Right atrium auricular region (tissue), 2 donors: ENCODE measurements around the gene SPEM3. TPM values are rescaled to one million over a fixed set of nuclear protein-coding genes. Genes with fewer than 3 reads are reported as not detected.

ENCODE experiments used
- DNase-seq: peaks from one replicate; pipeline ENCODE4 v3.0.0-alpha.2; 2019; ENCODE audit warnings: low spot score
- H3K27ac ChIP-seq, 2 donors: fragments of 200-600 bp; sonication (generic); 1 replicate in 1 of 2; 2 replicates in 1 of 2; pipeline ENCODE4 v1.5.1; 2016 to 2019
- H3K27me3 ChIP-seq, 2 donors: fragments of 200-600 bp; sonication (generic); one replicate each; pipeline versions ENCODE4 v1.5.1 to v1.6.0; 2017 to 2019
- H3K36me3 ChIP-seq: fragments of 200-600 bp; sonication (generic); one replicate; pipeline ENCODE4 v1.5.1; 2016
- H3K4me1 ChIP-seq, 2 donors: fragments of 200-600 bp; sonication (generic); one replicate each; pipeline versions ENCODE4 v1.5.1 to v1.6.0; 2017 to 2019
- H3K4me3 ChIP-seq, 2 donors: fragments of 200-600 bp; sonication (generic); 1 replicate in 1 of 2; 2 replicates in 1 of 2; pipeline ENCODE4 v1.5.1; 2017 to 2019; ENCODE audit warnings: mild to moderate bottlenecking in 1 of 2, moderate library complexity in 1 of 2
- H3K9me3 ChIP-seq, 2 donors: fragments of 200-600 bp; sonication (generic); one replicate each; pipeline ENCODE4 v1.5.1; 2019
- total RNA-seq, 2 donors: library from RNA; depleted of rRNA; stranded (reverse); fragments of >200 nt; gene quantifications; one replicate each; pipeline ENCODE4 v1.1.0, GENCODE V29; 2016
- TF ChIP-seq, protein P1 (sequence below), 2 donors: fragments of 200-600 bp; sonication (generic); IDR thresholded peaks; one replicate each; pipeline ENCODE4 v1.5.1; 2019; ENCODE audit warnings: antibody characterized with exemption in 2 of 2

The SPEM3 gene
- total RNA-seq, 2 donors from 2014 or later, result not detected

DNA sequence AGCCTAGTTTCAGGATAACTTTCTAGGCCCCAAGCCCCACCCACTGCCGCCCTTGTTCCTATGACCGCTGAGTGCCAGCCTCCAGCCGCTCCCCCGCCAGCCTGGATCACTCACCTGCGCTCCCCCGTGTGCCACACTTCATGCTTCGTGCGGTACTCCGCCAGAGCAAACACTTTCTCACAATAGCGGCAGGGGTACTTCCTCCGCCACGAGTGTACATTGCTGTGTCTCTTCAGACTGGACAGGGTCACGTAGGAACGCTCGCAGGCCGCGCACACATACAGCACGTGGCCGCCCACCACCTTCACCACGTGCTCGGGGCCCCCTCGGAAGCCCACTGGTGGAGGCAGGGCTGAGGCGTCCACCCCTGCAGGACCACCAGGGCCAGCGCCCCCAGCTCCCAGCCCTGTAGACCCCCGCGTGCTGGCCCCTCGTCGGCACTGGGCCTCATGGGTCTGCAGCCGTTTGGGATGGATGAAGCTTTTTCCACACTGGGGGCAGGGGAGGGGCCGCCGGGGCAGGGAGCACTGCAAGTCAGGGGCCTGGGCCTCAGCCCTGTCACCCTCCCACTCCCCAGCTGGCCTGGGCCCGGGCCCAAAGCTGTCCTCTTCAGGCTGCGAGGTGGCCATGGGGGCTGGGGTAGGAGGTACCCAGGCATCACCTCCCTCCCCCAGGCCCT is 37.1 kb downstream of the SPEM3 start:
- DNase-seq, result no peak
- Histone ChIP-seq H3K27ac (peak overlapping the region; percentile 74 to 90), H3K4me3 (no peak overlapping the region), H3K36me3 (peaks cover 46% of the 10 kb centered on the region), H3K4me1 (peaks cover 0 to 47% of the 10 kb centered on the region in 2 donors), H3K27me3 (no peaks in the 10 kb centered on the region), H3K9me3 (no peaks in the 10 kb centered on the region)
- TF ChIP-seq, protein P1, sequence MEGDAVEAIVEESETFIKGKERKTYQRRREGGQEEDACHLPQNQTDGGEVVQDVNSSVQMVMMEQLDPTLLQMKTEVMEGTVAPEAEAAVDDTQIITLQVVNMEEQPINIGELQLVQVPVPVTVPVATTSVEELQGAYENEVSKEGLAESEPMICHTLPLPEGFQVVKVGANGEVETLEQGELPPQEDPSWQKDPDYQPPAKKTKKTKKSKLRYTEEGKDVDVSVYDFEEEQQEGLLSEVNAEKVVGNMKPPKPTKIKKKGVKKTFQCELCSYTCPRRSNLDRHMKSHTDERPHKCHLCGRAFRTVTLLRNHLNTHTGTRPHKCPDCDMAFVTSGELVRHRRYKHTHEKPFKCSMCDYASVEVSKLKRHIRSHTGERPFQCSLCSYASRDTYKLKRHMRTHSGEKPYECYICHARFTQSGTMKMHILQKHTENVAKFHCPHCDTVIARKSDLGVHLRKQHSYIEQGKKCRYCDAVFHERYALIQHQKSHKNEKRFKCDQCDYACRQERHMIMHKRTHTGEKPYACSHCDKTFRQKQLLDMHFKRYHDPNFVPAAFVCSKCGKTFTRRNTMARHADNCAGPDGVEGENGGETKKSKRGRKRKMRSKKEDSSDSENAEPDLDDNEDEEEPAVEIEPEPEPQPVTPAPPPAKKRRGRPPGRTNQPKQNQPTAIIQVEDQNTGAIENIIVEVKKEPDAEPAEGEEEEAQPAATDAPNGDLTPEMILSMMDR (IDR thresholded peaks at IDR 0.05), result no peak

DNA sequence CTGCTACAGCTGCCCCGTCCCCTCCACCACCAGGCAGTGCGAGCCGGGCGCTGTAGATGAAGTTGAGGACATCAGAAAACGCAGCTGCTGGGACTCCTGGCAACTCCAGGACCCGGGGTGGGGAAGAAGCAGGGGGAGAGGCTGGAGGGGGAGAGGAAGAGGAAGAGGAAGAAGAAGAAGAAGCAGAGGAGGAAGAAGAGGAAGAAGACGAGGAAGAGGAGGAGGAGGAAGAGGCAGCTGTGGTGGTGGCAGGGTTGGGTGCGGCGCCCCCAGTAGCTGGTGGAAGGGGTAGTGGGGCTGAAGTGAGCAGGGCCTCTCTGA is 37.6 kb downstream of the SPEM3 start:
- Histone ChIP-seq H3K4me1 (peaks cover 0 to 50% of the 10 kb centered on the region in 2 donors), H3K27me3 (no peaks in the 10 kb centered on the region), H3K9me3 (no peaks in the 10 kb centered on the region), H3K36me3 (peaks cover 46% of the 10 kb centered on the region), H3K27ac (peak overlapping the region; percentile 74 to 90), H3K4me3 (no peak overlapping the region)
- DNase-seq, result no peak
- TF ChIP-seq, protein P1 (IDR thresholded peaks at IDR 0.05), result no peak

DNA sequence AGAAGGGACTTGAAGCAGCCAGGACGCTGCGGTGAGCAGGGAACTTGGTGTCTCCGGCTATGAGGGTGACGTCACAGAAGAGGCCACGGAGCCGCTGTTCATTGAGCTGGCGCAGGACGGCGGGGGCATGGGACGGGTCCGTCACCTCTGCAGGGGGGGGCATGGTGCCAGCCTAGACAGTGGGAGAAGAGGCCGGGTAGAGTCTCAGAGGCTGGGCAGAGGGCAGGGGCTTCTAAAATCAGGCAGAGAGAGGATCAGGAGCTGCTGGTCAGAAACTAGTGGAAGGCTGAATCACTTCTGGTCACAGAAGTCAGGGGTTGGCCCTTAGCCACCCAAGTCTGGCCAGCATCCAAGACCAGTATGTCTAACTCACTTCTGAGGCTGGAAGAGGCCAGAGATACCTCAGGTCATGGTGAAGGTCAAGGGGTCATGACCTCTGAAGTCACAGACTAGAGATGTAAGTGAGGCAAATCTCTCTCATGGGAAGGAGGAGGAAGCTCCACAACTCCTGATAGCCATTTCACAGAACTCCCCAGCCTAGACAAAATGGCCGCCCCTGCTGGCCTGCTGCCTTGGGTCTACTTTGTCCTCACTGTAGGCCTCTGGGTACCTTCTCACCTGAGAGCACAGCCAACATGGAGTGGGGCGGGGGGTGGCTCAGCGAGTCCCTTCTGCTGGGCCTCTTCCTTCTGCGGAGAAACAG is 38.1 kb downstream of the SPEM3 start:
- Histone ChIP-seq H3K4me1 (peaks cover 0 to 55% of the 10 kb centered on the region in 2 donors), H3K4me3 (no peak overlapping the region), H3K36me3 (peaks cover 43% of the 10 kb centered on the region), H3K27me3 (no peaks in the 10 kb centered on the region), H3K9me3 (no peaks in the 10 kb centered on the region), H3K27ac (peak overlapping the region; percentile 74 to 90)
- TF ChIP-seq, protein P1 (IDR thresholded peaks at IDR 0.05), result no peak
- peak; percentile 89 for DNase-seq

DNA sequence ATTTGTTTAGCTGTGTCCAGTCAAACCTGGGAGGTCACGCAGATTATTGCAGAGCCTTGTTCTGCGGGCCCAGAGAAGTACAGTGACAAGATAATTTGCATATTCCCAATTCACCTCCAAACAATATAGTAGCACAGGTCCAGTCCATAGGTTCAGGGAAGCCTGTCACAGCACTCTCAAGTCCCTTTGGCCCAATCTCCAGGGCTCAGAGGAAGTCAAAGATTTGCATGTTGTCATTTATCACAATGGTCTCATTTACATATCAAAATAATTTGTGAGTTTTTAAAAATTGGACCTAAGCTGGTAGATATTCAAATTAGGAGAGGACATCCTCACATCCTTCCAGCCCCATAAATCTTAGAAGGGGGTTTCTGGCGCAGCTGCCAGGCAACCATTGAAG is 38.8 kb downstream of the SPEM3 start:
- Histone ChIP-seq H3K27me3 (no peaks in the 10 kb centered on the region), H3K27ac (peak overlapping the region; percentile 74 to 90), H3K4me3 (no peak overlapping the region), H3K36me3 (peaks cover 36% of the 10 kb centered on the region), H3K9me3 (no peaks in the 10 kb centered on the region), H3K4me1 (peaks cover 0 to 60% of the 10 kb centered on the region in 2 donors)
- TF ChIP-seq, protein P1 (IDR thresholded peaks at IDR 0.05), result no peak
- no peak for DNase-seq

DNA sequence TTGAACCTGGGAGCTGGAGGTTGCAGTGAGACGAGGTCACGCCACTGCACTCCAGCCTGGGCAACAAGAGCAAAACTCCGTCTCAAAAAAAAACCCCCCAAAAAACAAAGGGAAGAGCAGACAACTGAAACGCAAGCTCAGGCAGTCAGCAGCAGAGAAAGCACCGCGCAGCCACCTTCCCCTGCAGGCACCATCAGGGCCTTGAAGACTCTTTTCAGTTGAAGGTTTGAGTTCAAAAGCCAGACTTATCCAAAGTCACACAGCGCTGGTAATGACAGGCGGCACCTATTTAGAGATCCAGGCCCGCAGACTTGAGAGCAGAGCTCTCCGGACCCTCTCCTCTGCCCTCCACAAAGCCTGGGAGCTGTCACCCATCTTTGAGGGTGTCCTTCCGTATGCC is 39.6 kb downstream of the SPEM3 start:
- peaks cover 0 to 60% of the 10 kb centered on the region in 2 donors for H3K4me1 ChIP-seq

More for the DNA sequence above, 39.6 kb downstream of the SPEM3 start:
- no peaks in the 10 kb centered on the region for H3K9me3 ChIP-seq
- H3K27ac ChIP-seq, result peak overlapping the region in 1 of 2 donors; percentile 11
- no peak for DNase-seq
- TF ChIP-seq, protein P1 (IDR thresholded peaks at IDR 0.05), result no peak
- peaks cover 28% of the 10 kb centered on the region for H3K36me3 ChIP-seq
- H3K4me3 ChIP-seq, result no peak overlapping the region
- H3K27me3 ChIP-seq, result no peaks in the 10 kb centered on the region
